ENCODE measurements around the gene XAB2. TPM values are rescaled to one million over a fixed set of nuclear protein-coding genes. Genes with fewer than 3 reads are reported as not detected.
A peak's percentile ranks its signal among the peaks of the same experiment; 100 is the strongest.

The XAB2 gene
- total RNA-seq, 2 experiments from 2014 or later: 118 to 121 TPM

DNA sequence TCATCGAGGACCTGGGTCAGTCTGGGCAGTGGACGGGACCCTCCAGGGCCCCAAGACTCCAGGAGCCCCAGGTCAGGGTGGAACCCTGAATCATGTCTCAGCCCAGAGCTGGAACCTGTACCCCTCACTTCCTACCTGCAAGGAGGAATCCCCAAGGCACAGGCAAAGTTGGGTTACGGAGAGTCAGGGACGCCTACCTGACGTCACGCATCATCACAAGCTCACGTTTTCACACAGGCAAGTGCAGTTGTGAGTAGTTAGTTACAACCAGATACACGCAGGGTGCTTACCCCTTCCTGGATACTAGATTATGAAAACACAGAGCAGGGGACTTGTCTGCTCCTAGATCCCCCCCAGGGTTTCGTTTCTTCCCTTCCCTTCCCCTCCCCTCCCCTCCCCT lies 41.4 kb upstream of the XAB2 start:
- Mint-ChIP-seq H3K27me3 (peaks cover 54% of the 10 kb centered on the region), H3K4me1 (ENCODE audit: low read depth) (peaks cover 21% of the 10 kb centered on the region), H3K36me3 (ENCODE audit: low read depth) (no peaks in the 10 kb centered on the region), H3K4me3 (peak overlapping the region; percentile 54), H3K27ac (no peak overlapping the region), H3K9me3 (no peaks in the 10 kb centered on the region)
- Histone ChIP-seq H3K36me3 (ENCODE audit: insufficient read depth, low read length) (no peaks in the 10 kb centered on the region), H3K27ac (ENCODE audit: low read depth in 1 of 2, low read length in 2 of 2) (no peak overlapping the region), H3K4me1 (ENCODE audit: insufficient read depth, low read length) (peaks cover 31% of the 10 kb centered on the region), H3K27me3 (ENCODE audit: control insufficient read depth in 1 of 2, insufficient read depth in 2 of 2, low read length in 2 of 2) (peaks cover 16 to 19% of the 10 kb centered on the region in 2 experiments), H3K4me3 (ENCODE audit: low read length) (no peak overlapping the region), H3K9me3 (ENCODE audit: control insufficient read depth in 1 of 2, insufficient read depth in 1 of 2, low read length in 2 of 2) (peaks cover 0 to 7% of the 10 kb centered on the region in 2 experiments)
- intact Hi-C loops (cut with DNase I, micrococcal nuclease): no loop called here
- ATAC-seq (ENCODE audit: poor library complexity): no peak
- DNase-seq: no peak
- TF ChIP-seq, protein P1, sequence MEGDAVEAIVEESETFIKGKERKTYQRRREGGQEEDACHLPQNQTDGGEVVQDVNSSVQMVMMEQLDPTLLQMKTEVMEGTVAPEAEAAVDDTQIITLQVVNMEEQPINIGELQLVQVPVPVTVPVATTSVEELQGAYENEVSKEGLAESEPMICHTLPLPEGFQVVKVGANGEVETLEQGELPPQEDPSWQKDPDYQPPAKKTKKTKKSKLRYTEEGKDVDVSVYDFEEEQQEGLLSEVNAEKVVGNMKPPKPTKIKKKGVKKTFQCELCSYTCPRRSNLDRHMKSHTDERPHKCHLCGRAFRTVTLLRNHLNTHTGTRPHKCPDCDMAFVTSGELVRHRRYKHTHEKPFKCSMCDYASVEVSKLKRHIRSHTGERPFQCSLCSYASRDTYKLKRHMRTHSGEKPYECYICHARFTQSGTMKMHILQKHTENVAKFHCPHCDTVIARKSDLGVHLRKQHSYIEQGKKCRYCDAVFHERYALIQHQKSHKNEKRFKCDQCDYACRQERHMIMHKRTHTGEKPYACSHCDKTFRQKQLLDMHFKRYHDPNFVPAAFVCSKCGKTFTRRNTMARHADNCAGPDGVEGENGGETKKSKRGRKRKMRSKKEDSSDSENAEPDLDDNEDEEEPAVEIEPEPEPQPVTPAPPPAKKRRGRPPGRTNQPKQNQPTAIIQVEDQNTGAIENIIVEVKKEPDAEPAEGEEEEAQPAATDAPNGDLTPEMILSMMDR (IDR thresholded peaks at IDR 0.05): no peak
- ChIA-PET POLR2A (no interaction called here), CTCF (interaction anchor here (1.6 kb wide), 1 partner anchor 10 kb away, joined by 9 read pairs; the partner anchor contains the start of gene TRAPPC5)

DNA sequence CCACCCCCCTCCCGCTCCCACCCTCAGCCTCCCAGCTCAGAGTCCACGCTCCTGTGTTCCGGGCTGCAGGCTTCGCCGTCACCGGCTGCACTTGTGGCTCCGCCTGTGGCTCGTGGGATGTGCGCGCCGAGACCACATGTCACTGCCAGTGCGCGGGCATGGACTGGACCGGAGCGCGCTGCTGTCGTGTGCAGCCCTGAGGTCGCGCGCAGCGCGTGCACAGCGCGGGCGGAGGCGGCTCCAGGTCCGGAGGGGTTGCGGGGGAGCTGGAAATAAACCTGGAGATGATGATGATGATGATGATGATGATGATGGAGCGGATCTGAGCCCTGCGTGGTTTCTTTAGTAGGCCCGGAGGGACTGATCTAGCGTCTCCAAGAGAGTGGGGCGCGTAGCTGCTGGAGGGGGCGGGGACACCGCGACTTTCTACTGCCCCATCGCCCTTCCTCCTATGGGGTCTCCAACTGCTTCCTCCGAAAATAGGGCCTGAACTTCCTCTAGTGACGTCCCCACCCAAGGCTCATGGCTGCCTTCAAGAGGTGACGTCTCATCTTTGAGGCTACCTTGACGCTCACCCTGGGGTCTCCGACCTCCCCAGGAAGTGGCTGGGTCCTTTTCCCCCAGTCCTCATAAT lies 40.9 kb upstream of the XAB2 start:
- POLR2A ChIA-PET: interaction anchor here (1.8 kb wide), 1 partner anchor 11 kb away, joined by 6 read pairs; the partner anchor contains the start of gene TRAPPC5
- DNase-seq (peak in 4 of 14 experiments; percentile 13 to 66 (median 44)), ATAC-seq (ENCODE audit: poor library complexity) (peak; percentile 55)
- peaks cover 30% of the 10 kb centered on the region for H3K4me1 ChIP-seq (ENCODE audit: insufficient read depth, low read length)
- H3K36me3 ChIP-seq (ENCODE audit: insufficient read depth, low read length): no peaks in the 10 kb centered on the region
- H3K4me3 ChIP-seq (ENCODE audit: low read length): peak overlapping the region; percentile 25
- no peak overlapping the region for H3K27ac Mint-ChIP-seq
- H3K27me3 Mint-ChIP-seq: peaks cover 52% of the 10 kb centered on the region
- peaks cover 13 to 19% of the 10 kb centered on the region in 2 experiments for H3K27me3 ChIP-seq (ENCODE audit: control insufficient read depth in 1 of 2, insufficient read depth in 2 of 2, low read length in 2 of 2)
- TF ChIP-seq, protein P1 (IDR thresholded peaks at IDR 0.05): no peak
- H3K4me3 Mint-ChIP-seq: peak overlapping the region; percentile 54
- intact Hi-C loops (cut with DNase I, micrococcal nuclease): no loop called here
- H3K9me3 ChIP-seq (ENCODE audit: control insufficient read depth in 1 of 2, insufficient read depth in 1 of 2, low read length in 2 of 2): peaks cover 0 to 7% of the 10 kb centered on the region in 2 experiments
- CTCF ChIA-PET: interaction anchor here (1.6 kb wide), 1 partner anchor 10 kb away, joined by 9 read pairs; the partner anchor contains the start of gene TRAPPC5
- H3K9me3 Mint-ChIP-seq: no peaks in the 10 kb centered on the region
- no peak overlapping the region for H3K27ac ChIP-seq (ENCODE audit: low read depth in 1 of 2, low read length in 2 of 2)
- no peaks in the 10 kb centered on the region for H3K36me3 Mint-ChIP-seq (ENCODE audit: low read depth)
- peaks cover 20% of the 10 kb centered on the region for H3K4me1 Mint-ChIP-seq (ENCODE audit: low read depth)

DNA sequence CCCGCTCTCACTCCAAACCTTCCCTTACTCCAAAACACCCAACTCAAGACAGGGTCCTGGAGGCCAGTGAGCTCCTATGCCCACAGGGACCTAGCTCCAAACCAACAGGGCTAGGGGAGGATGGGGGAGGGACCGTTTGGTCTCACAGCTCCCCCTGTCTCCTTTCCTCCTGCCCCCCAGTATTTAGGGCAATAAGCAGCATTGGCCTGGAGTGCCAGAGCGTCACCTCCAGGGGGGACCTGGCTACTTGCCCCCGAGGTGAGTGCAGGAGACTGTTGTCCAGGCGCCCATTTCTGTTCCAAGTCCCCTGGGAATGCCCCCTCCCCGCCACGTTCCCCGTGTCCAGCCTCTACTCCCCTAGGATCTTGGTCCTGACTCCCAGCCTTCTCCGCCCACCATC lies 40.3 kb upstream of the XAB2 start:
- Mint-ChIP-seq H3K36me3 (ENCODE audit: low read depth) (no peaks in the 10 kb centered on the region), H3K9me3 (no peaks in the 10 kb centered on the region), H3K4me3 (no peak overlapping the region), H3K27me3 (peaks cover 51% of the 10 kb centered on the region), H3K4me1 (ENCODE audit: low read depth) (peaks cover 19% of the 10 kb centered on the region), H3K27ac (no peak overlapping the region)
- no peak for ATAC-seq (ENCODE audit: poor library complexity)
- Histone ChIP-seq H3K4me1 (ENCODE audit: insufficient read depth, low read length) (peaks cover 30% of the 10 kb centered on the region), H3K4me3 (ENCODE audit: low read length) (no peak overlapping the region), H3K9me3 (ENCODE audit: control insufficient read depth in 1 of 2, insufficient read depth in 1 of 2, low read length in 2 of 2) (peaks cover 0 to 7% of the 10 kb centered on the region in 2 experiments), H3K36me3 (ENCODE audit: insufficient read depth, low read length) (no peaks in the 10 kb centered on the region), H3K27me3 (ENCODE audit: control insufficient read depth in 1 of 2, insufficient read depth in 2 of 2, low read length in 2 of 2) (peaks cover 13 to 19% of the 10 kb centered on the region in 2 experiments), H3K27ac (ENCODE audit: low read depth in 1 of 2, low read length in 2 of 2) (no peak overlapping the region)
- no peak for DNase-seq
- TF ChIP-seq, protein P1 (IDR thresholded peaks at IDR 0.05): no peak
- intact Hi-C loops (cut with DNase I, micrococcal nuclease): no loop called here
- POLR2A ChIA-PET: interaction anchor here (1.8 kb wide), 1 partner anchor 11 kb away, joined by 6 read pairs; the partner anchor contains the start of gene TRAPPC5
- CTCF ChIA-PET: no interaction called here

Data from CD4-positive, alpha-beta T cell (primary cell).